Metanephros (tissue), 1 donor: ENCODE data around the gene HS3ST2. TPM values are rescaled to one million over a fixed set of nuclear protein-coding genes. Genes with fewer than 3 reads are reported as not detected.

Experiments used
- total RNA-seq: library from RNA; depleted of rRNA; stranded (reverse); fragments of >200 nt; gene quantifications from one replicate; pipeline ENCODE4 v1.2.3, GENCODE V29; 2014

HS3ST2 gene
- total RNA-seq = 0.18 TPM

GRCh38 chr16:22813948-22814710 is at the start of gene HS3ST2:
TSS of gene HS3ST2 (plus strand) at chr16:22814162. CDS start at chr16:22814611, 449 bp downstream.

